C4-2B (cell line): ENCODE data around the gene CLTC.

Experiments
- ZFX ChIP-seq: fragments of 450-650 bp; IDR thresholded peaks from 2 replicates; pipeline ENCODE4 v1.6.1; 2017
- TF ChIP-seq, protein P1 (sequence below): fragments of 450-650 bp; conservative IDR thresholded peaks from 2 replicates; pipeline ENCODE4 v1.5.1; 2017; ENCODE audit warnings: mild to moderate bottlenecking

DNA sequence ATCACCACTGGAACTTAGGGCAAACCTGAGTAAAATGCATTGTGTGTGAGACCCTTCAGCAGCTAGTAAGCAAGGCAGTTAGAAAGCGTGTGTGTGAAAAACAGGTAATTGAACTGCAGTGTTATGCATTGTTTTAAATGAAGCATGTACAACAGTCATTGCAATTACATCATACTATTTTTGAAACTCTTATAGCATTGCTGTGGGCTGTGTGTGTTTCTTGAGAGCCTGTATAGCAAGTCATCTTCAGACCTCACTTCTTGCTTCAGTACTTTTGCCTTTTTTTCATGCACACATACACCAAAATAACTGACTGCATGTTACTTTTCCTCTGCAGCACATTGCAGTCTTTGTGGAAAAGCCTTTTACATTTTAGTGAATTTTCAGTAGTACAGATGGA lies 68.3 kb downstream of the CLTC start:
- TF ChIP-seq, protein P1, sequence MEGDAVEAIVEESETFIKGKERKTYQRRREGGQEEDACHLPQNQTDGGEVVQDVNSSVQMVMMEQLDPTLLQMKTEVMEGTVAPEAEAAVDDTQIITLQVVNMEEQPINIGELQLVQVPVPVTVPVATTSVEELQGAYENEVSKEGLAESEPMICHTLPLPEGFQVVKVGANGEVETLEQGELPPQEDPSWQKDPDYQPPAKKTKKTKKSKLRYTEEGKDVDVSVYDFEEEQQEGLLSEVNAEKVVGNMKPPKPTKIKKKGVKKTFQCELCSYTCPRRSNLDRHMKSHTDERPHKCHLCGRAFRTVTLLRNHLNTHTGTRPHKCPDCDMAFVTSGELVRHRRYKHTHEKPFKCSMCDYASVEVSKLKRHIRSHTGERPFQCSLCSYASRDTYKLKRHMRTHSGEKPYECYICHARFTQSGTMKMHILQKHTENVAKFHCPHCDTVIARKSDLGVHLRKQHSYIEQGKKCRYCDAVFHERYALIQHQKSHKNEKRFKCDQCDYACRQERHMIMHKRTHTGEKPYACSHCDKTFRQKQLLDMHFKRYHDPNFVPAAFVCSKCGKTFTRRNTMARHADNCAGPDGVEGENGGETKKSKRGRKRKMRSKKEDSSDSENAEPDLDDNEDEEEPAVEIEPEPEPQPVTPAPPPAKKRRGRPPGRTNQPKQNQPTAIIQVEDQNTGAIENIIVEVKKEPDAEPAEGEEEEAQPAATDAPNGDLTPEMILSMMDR = no peak
- TF ChIP-seq ZFX = no peak
